ENCODE results near the gene ACSM4. TPM values are rescaled to one million over a fixed set of nuclear protein-coding genes. Genes with fewer than 3 reads are reported as not detected.

Gene ACSM4
- total and polyA plus RNA-seq, 2 of the 8 experiments (the other 6 are each of a cell fraction or from before 2014, with no cell fraction given), result not detected

DNA sequence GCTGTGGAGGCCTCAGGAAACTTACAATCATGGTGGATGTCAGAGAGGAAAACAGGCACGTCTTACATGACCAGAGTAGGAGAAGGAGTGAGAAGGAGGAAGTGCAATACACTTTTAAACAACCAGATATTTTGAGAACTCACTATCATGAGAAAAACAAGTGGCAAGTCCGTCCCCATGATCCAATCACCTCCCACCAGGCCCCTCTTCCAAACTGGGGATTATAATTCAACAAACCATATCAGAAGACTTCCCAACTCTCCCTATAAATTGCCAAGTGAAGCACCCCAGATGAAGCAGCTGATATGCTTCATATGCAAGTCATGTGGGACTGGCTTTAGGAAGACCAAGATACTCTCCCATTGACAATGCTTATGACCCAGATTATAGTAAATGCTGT lies 11.6 kb upstream of the ACSM4 start:
- Histone ChIP-seq H3K4ac (replicated peaks; ENCODE audit: insufficient read length, low read depth, low read length) (no peak overlapping the region), H3K9me3 (ENCODE audit: insufficient read depth in 2 of 2, low read depth in 1 of 2, low read length in 1 of 2) (peaks cover 16 to 29% of the 10 kb centered on the region in 2 experiments), H3K56ac (replicated peaks; ENCODE audit: insufficient read length, low read depth, low read length) (no peak overlapping the region), H2BK20ac (ENCODE audit: low read length) (no peak overlapping the region), H2BK120ac (replicated peaks; ENCODE audit: low read depth, low read length) (no peak overlapping the region), H3K4me1 (replicated peaks in 1 of 4; ENCODE audit: control insufficient read depth in 3 of 4, insufficient read depth in 4 of 4, low read length in 3 of 4) (peaks cover 2 to 7% (median 3%) of the 10 kb centered on the region in 4 experiments; a peak in 5 of 7 replicates), H4K91ac (replicated peaks; ENCODE audit: insufficient read length, low read length) (no peak overlapping the region), H3K23ac (ENCODE audit: insufficient read length) (no peak overlapping the region), H4K20me1 (replicated peaks in 1 of 2; ENCODE audit: control insufficient read depth in 1 of 2, insufficient read depth in 2 of 2, low read length in 2 of 2) (no peaks in the 10 kb centered on the region), H3K9ac (replicated peaks in 1 of 4; ENCODE audit: extremely low read depth in 1 of 4, low read depth in 3 of 4, low read length in 3 of 4) (no peak overlapping the region), H3K4me3 (ENCODE audit: extremely low read depth in 1 of 4, insufficient read depth in 2 of 4, low read depth in 3 of 4, low read length in 4 of 4) (no peak overlapping the region), H3K18ac (ENCODE audit: extremely low read depth, low read length) (no peak overlapping the region), H2AK5ac (ENCODE audit: low read depth, low read length) (no peak overlapping the region), H3K14ac (ENCODE audit: insufficient read length) (no peak overlapping the region), H4K5ac (ENCODE audit: insufficient read length, low read depth, low read length) (no peak overlapping the region), H3K4me2 (ENCODE audit: insufficient read depth in 1 of 2, low read depth in 2 of 2, low read length in 2 of 2) (no peak overlapping the region), H3K79me1 (ENCODE audit: low read depth, low read length) (no peaks in the 10 kb centered on the region), H3K36me3 (ENCODE audit: control insufficient read depth in 2 of 4, insufficient read depth in 4 of 4, low read length in 3 of 4) (peaks cover 0 to 3% (median 0%) of the 10 kb centered on the region in 4 experiments; a peak in 2 of 8 replicates), H3K27ac (ENCODE audit: low read depth, low read length) (no peak overlapping the region), H4K8ac (ENCODE audit: extremely low read depth, insufficient read depth, low read length) (no peak overlapping the region), H3K27me3 (replicated peaks in 1 of 4; ENCODE audit: control insufficient read depth in 3 of 4, extremely low read depth in 1 of 4, insufficient read depth in 3 of 4, low read length in 3 of 4) (no peaks in the 10 kb centered on the region), H2BK15ac (ENCODE audit: low read length) (no peak overlapping the region), H3K23me2 (ENCODE audit: low read depth, low read length) (no peaks in the 10 kb centered on the region), H2BK5ac (ENCODE audit: low read depth, low read length) (no peak overlapping the region), H2BK12ac (ENCODE audit: low read depth, low read length) (no peak overlapping the region), H2AFZ (ENCODE audit: low read length) (no peak overlapping the region), H3K79me2 (ENCODE audit: control insufficient read depth in 1 of 2, insufficient read depth in 2 of 2, low read length in 2 of 2) (no peaks in the 10 kb centered on the region)
- TF ChIP-seq ASH2L (IDR thresholded peaks at IDR 0.05; ENCODE audit: low read length), result no peak
- TF ChIP-seq SP4 (IDR thresholded peaks at IDR 0.05; ENCODE audit: low read length), result no peak
- POLR2A ChIA-PET (ENCODE audit: partially characterized antibody), result no interaction called here
- FAIRE-seq, result no peak
- CTCF ChIA-PET (ENCODE audit: partially characterized antibody), result no interaction called here
- 74% methylated on average over 2 of the region's 2 CpGs; no CpG with 5 or more reads in 1 of the 2 experiments for WGBS, 2 experiments (ENCODE audit: extremely low coverage in 1 of 2, insufficient coverage in 1 of 2, insufficient read length in 1 of 2, insufficient replicate concordance in 2 of 2, low coverage in 1 of 2, low lambda C conversion rate in 2 of 2, missing lambda C conversion rate in 1 of 2)
- no peak for DNase-seq (ENCODE audit: low read depth in 1 of 2, low spot score in 2 of 2)

All from H1 (cell line).